Activated naive CD8-positive, alpha-beta T cell (primary cell): ENCODE results near the gene CAPZA1.
A peak's percentile ranks its signal among the peaks of the same experiment; 100 is the strongest.
"Not testable (repeated sequence)": the region's sequence is repeated elsewhere in the genome, so short reads cannot be mapped to it uniquely, and the experiment has no call there.

ENCODE experiments used
- H3K27ac Mint-ChIP-seq: one replicate; pipeline ENCODE4 v1.8.0; 2021; ENCODE audit warnings: mixed read lengths
- H3K27me3 Mint-ChIP-seq: one replicate; pipeline ENCODE4 v1.8.0; 2021; ENCODE audit warnings: mixed read lengths
- H3K36me3 Mint-ChIP-seq: one replicate; pipeline ENCODE4 v1.8.0; 2021; ENCODE audit warnings: mixed read lengths
- H3K4me1 Mint-ChIP-seq: one replicate; pipeline ENCODE4 v1.8.0; 2021; ENCODE audit warnings: low read depth, mixed read lengths
- H3K4me3 Mint-ChIP-seq: one replicate; pipeline ENCODE4 v1.8.0; 2021; ENCODE audit warnings: mild to moderate bottlenecking, mixed read lengths
- H3K9me3 Mint-ChIP-seq: one replicate; pipeline ENCODE4 v1.8.0; 2021; ENCODE audit warnings: low read depth, mixed read lengths

CAPZA1 gene

GRCh38 chr1:112618114-112618720 is 1.4 kb upstream of the CAPZA1 start:
- no peaks in the 10 kb centered on the region for H3K27me3 Mint-ChIP-seq
- peak overlapping the region; percentile 99 for H3K27ac Mint-ChIP-seq
- H3K36me3 Mint-ChIP-seq, result peaks cover 5% of the 10 kb centered on the region

DNA sequence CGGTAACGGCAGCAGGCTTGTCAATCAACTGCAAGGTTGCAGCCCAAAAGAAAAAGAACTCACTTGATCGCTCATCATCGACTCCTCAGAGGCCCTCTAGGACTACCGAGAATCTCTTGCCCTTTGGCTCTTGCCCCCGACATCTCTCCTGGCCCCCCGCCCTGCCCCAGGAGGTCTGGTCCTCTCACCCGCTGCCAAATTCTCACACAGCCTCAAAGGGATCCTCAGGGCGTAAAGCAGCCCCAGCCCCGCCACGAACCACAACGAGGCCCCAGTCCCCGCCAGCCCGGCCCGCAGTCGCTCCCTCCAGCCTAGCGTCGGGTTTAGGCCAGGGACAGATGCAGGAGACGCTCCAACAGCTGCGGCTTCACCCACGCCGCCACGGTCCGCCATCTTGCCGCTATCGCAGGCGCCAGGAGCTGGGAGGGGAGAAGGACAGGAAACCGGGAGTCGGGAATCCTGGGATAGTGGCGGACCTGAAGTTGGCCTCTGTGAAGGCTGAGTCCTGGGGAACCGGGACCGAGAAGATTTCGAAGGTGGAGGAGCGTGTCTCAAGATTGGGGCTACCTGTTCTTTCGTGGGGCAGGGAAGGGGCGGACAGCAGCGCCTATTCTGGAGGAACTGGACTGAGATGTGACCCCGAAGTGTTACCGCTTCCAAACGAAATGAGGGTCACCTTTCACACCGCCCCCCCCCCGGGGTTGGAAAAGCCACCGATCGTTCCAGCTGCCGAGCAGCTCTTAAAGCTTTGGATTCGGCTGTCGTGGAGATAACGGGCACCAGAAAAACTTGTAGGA is 713 bp upstream of the CAPZA1 start, which contains the start of gene ST7L:
TSS of gene ST7L (minus strand) at position 421 of the 797 bp plus-strand sequence. CDS start at position 393, 28 bp downstream.
- no peaks in the 10 kb centered on the region for H3K27me3 Mint-ChIP-seq
- peak within 1 kb of the TSS; percentile 99 for H3K27ac Mint-ChIP-seq
- peaks cover 5% of the 10 kb centered on the region for H3K36me3 Mint-ChIP-seq
- peaks cover 40% of the 10 kb centered on the region for H3K4me1 Mint-ChIP-seq
- peak within 1 kb of the TSS; percentile 100 for H3K4me3 Mint-ChIP-seq
- H3K9me3 Mint-ChIP-seq, result no peaks in the 10 kb centered on the region

More at GRCh38 chr1:112618114-112618720, 1.4 kb upstream of the CAPZA1 start:
- H3K4me3 Mint-ChIP-seq, result peak overlapping the region; percentile 100
- H3K4me1 Mint-ChIP-seq, result peaks cover 38% of the 10 kb centered on the region
- H3K9me3 Mint-ChIP-seq, result no peaks in the 10 kb centered on the region

GRCh38 chr1:112620377-112620695 is 704 bp downstream of the CAPZA1 start:
- Mint-ChIP-seq H3K9me3 (no peaks in the 10 kb centered on the region), H3K36me3 (peaks cover 11% of the 10 kb centered on the region), H3K4me1 (peaks cover 52% of the 10 kb centered on the region)

DNA sequence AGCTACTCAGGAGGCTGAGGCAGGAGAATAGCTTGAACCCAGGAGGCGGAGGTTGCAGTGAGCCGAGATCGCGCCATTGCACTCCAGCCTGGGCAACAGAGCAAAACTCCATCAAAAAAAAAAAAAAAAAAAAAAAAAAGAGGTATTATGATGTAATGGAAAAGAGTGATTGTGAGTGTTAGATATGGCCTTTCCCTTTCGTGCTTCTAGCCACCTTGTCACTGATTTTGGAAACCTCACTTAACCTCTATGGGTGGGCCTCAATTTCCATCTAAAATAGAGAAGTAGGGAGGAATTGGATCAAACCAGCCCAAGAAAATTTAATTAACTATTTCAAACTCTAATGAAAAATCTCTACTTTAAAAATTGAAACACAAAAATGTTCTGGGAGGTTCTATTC is 4.9 kb downstream of the CAPZA1 start:
- not testable (repeated sequence) for H3K27me3 Mint-ChIP-seq, H3K9me3 Mint-ChIP-seq
- Mint-ChIP-seq H3K27ac (peak overlapping the region; percentile 91), H3K4me1 (peaks cover 72% of the 10 kb centered on the region), H3K4me3 (peak overlapping the region; percentile 76), H3K36me3 (peaks cover 25% of the 10 kb centered on the region)

More at GRCh38 chr1:112620377-112620695, 704 bp downstream of the CAPZA1 start:
- Mint-ChIP-seq H3K4me3 (peak overlapping the region; percentile 100), H3K27me3 (no peaks in the 10 kb centered on the region), H3K27ac (peak overlapping the region; percentile 99)

DNA sequence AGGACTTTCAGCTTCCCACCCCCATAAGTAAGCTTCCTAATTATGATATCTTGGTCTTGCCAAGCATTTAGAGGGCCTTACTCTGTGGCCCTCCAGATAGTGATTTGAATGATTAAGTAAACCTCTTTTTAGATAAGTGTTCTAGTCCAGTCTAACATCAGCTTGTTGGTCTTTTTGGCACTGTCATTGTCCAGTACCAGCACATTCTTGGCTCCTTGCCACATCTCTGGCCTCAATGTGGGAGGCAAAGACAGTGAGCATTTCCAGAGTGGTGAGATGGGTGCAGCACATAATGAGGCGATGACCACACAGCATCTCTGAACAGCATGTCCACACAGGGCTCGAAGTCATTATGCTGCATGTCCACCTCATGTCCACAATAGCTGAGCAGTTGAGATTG is 6.1 kb downstream of the CAPZA1 start:
- Mint-ChIP-seq H3K4me3 (peak overlapping the region; percentile 76), H3K36me3 (peaks cover 28% of the 10 kb centered on the region), H3K9me3 (no peaks in the 10 kb centered on the region), H3K4me1 (peaks cover 77% of the 10 kb centered on the region), H3K27me3 (no peaks in the 10 kb centered on the region), H3K27ac (peak overlapping the region; percentile 91)

GRCh38 chr1:112626193-112626592 is 6.6 kb downstream of the CAPZA1 start:
- Mint-ChIP-seq H3K4me3 (peak overlapping the region; percentile 11), H3K9me3 (no peaks in the 10 kb centered on the region), H3K27ac (peak overlapping the region; percentile 91), H3K36me3 (peaks cover 28% of the 10 kb centered on the region), H3K27me3 (no peaks in the 10 kb centered on the region), H3K4me1 (peaks cover 78% of the 10 kb centered on the region)

- Mint-ChIP-seq H3K27me3 (no peaks in the 10 kb centered on the region), H3K4me1 (peaks cover 82% of the 10 kb centered on the region), H3K9me3 (no peaks in the 10 kb centered on the region), H3K36me3 (peaks cover 31% of the 10 kb centered on the region), H3K27ac (peak overlapping the region; percentile 58), H3K4me3 (peak overlapping the region; percentile 11)
Observed at GRCh38 chr1:112626887-112627286, 7.3 kb downstream of the CAPZA1 start.

- Mint-ChIP-seq H3K4me3 (peak overlapping the region; percentile 44), H3K9me3 (no peaks in the 10 kb centered on the region), H3K27me3 (no peaks in the 10 kb centered on the region), H3K27ac (peak overlapping the region; percentile 42), H3K4me1 (peaks cover 85% of the 10 kb centered on the region), H3K36me3 (peaks cover 34% of the 10 kb centered on the region)
Observed at GRCh38 chr1:112628516-112628915, 8.9 kb downstream of the CAPZA1 start.

DNA sequence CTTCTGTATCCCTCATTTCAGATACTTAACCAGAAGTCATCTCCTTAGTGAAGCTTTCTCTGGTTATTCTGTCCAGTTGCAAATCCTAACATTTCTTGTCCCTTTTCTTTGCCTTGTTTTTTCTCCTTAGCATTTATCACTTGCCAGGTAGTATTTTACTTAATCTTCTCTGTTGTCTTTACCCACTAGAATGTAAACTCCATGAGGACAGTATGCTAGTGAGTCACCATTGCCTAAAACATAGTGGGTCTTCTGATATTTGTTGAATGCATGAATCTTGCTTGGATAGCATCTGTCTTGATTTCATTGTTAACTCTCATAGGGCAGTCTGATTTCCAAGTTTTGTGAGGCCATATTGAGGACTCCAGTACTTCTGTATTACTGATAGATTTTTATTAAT is 9.6 kb downstream of the CAPZA1 start:
- Mint-ChIP-seq H3K4me3 (peak overlapping the region; percentile 11), H3K9me3 (no peaks in the 10 kb centered on the region), H3K4me1 (peaks cover 88% of the 10 kb centered on the region), H3K27me3 (no peaks in the 10 kb centered on the region), H3K36me3 (peaks cover 34% of the 10 kb centered on the region), H3K27ac (peak overlapping the region; percentile 24)

DNA sequence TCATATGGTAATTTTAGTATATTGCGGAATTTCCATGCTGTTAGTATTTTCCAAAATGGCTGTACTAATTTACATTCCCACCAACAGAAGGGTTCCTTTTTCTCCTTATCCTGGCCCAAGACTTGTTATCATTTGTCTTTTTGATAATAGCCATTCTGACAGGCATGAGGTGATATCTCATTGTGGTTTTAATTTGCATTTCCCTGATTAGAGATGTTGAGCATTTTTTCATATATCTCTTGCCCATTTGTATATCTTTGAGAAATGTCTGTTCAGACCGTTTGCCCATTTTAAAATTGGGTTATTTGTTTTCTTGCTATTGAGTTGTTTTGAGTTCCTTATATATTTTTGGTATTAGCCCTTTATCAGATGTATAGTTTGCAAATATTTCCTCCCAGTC is 14.0 kb downstream of the CAPZA1 start:
- no peak overlapping the region for H3K4me3 Mint-ChIP-seq
- peaks cover 19% of the 10 kb centered on the region for H3K36me3 Mint-ChIP-seq
- H3K4me1 Mint-ChIP-seq, result peaks cover 75% of the 10 kb centered on the region
- H3K27ac Mint-ChIP-seq, result peak overlapping the region; percentile 66
- H3K27me3 Mint-ChIP-seq, result no peaks in the 10 kb centered on the region
- H3K9me3 Mint-ChIP-seq, result no peaks in the 10 kb centered on the region

GRCh38 chr1:112634367-112634766 is 14.7 kb downstream of the CAPZA1 start:
- peak overlapping the region; percentile 20 for H3K4me3 Mint-ChIP-seq
- H3K27me3 Mint-ChIP-seq, result no peaks in the 10 kb centered on the region
- H3K9me3 Mint-ChIP-seq, result no peaks in the 10 kb centered on the region
- H3K27ac Mint-ChIP-seq, result no peak overlapping the region
- H3K4me1 Mint-ChIP-seq, result peaks cover 73% of the 10 kb centered on the region
- peaks cover 16% of the 10 kb centered on the region for H3K36me3 Mint-ChIP-seq

DNA sequence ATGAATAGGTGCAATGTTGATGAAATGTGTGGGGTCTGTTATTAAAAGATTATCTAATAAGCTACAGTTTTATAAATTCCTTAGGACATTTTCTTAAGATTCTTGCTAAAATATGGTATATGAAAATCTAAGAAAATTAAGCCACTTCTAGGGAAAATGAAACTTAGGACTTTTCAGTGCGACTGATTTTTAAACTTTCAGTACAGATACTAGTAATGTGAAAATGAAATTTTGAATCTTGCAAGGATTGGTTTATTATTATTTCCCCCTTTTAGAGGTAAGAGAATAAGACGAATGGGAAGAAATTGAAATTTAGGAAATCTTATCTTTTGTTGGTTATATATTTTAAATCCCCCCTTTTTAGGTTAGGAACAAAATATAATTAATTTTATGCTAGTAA is 16.4 kb downstream of the CAPZA1 start:
- Mint-ChIP-seq H3K4me3 (peak overlapping the region; percentile 49), H3K36me3 (peaks cover 10% of the 10 kb centered on the region), H3K4me1 (peaks cover 62% of the 10 kb centered on the region), H3K9me3 (no peaks in the 10 kb centered on the region), H3K27ac (peak overlapping the region; percentile 61), H3K27me3 (no peaks in the 10 kb centered on the region)

DNA sequence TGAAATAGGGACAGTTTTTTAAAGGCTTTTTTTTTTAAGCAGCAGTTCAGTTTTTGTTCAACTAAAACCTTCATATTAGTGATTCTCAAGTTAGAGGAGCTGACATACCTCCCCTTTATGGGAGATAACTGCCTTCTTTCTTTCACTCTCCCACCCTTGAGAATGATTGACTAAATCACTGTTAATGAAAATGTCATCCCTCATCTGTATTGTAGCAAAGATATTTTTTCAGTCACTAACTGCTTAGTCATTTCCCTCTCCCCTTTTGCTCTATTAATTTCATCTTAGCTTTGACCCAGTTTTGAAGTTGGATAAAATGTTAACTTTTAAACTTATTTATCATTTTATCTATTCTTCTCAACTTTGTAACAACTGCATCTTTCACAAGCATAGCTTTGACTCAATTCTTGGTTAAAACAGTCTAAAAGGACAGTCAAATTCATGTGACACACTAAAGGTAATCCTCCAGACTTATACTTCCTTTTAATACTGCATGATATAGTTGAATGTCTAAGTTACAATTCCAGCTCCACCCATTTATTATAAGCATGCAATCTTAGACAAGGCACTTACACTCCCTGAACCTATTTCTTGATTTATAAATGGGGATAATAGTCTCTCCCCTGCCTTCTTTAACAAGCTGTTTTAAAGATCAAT is 17.1 kb downstream of the CAPZA1 start:
- peak overlapping the region; percentile 38 for H3K4me3 Mint-ChIP-seq
- H3K4me1 Mint-ChIP-seq, result peaks cover 55% of the 10 kb centered on the region
- H3K36me3 Mint-ChIP-seq, result peaks cover 6% of the 10 kb centered on the region

DNA sequence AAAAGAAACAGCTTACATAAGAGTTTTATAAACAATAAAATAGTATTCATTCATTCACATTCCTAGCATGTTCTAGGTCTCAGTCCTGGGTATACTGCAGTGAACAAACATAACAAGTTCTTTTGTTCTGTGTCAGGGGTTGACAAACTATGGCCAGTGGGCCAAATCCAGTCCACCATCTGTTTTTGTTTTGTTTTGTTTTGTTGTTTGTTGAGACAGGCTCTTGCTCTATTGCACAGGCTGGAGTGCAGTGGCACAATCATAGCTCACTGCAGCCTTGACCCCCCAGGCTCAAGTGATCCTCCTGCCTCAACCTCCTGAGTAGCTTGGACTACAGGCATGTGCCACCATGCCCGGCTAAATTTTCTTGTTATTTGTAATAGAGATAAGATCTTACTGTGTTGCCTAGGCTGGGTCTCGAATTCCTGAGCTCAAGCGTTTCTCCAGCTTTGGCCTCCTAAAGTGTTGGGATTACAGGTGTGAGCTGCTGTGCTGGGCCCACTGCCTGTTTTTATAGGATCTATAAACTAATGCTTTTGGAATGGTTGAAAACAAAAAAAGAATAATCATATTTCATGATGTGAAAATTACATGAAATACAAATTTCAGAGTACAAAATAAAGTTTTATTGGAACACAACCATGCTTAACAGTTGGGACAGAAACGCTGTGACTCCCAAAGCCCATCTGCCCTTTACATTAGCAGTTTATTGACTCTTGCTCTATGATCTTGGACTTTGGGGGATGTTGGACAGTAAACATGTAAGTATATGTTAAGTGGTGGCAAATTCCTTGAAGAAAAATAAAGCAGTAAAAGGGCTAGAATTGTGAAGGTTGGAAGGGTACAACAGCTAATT is 17.9 kb downstream of the CAPZA1 start:
- Mint-ChIP-seq H3K4me3 (no peak overlapping the region), H3K36me3 (peaks cover 6% of the 10 kb centered on the region), H3K4me1 (peaks cover 50% of the 10 kb centered on the region), H3K9me3 (no peaks in the 10 kb centered on the region), H3K27ac (peak overlapping the region; percentile 80), H3K27me3 (no peaks in the 10 kb centered on the region)

More for the DNA sequence above, 17.1 kb downstream of the CAPZA1 start:
- no peaks in the 10 kb centered on the region for H3K27me3 Mint-ChIP-seq
- no peaks in the 10 kb centered on the region for H3K9me3 Mint-ChIP-seq
- peak overlapping the region; percentile 80 for H3K27ac Mint-ChIP-seq
